Transverse colon (tissue), 4 donors: ENCODE measurements around the gene PRKCZ.

ENCODE experiments used
- CTCF ChIP-seq, 5 experiments: fragments of 200-600 bp in 3 of 5; fragments of 450-650 bp in 2 of 5; sonication (generic) in 3 of 5; IDR thresholded peaks; 1 replicate in 2 of 5; 2 replicates in 3 of 5; pipeline ENCODE4 v1.5.1; 2016 to 2017; ENCODE audit warnings: antibody characterized with exemption in 5 of 5, inconsistent platforms in 3 of 5, mild to moderate bottlenecking in 2 of 5, moderate library complexity in 1 of 5
- POLR2AphosphoS5 ChIP-seq, 3 donors: sonication (generic); formaldehyde crosslinking; IDR thresholded peaks; one replicate each; pipeline ENCODE4 v1.6.1; 2016; ENCODE audit warnings: antibody characterized with exemption in 3 of 3

- TF ChIP-seq POLR2AphosphoS5 (IDR thresholded peaks at IDR 0.05) (no peak), CTCF (IDR thresholded peaks at IDR 0.05) (no peak)
These were observed 164.5 kb downstream of the PRKCZ start for GRCh38 chr1:2214541-2215241.
